HPDE6-E6E7 (cell line): ENCODE results near the gene C6orf62.
"Not testable (repeated sequence)": the region's sequence is repeated elsewhere in the genome, so short reads cannot be mapped to it uniquely, and the experiment has no call there.

Source experiments
- DNase-seq: peaks from one replicate; pipeline ENCODE4 v3.0.0; 2011; ENCODE audit warnings: missing footprints; ENCODE audit errors: extremely low spot score

Gene C6orf62

DNA sequence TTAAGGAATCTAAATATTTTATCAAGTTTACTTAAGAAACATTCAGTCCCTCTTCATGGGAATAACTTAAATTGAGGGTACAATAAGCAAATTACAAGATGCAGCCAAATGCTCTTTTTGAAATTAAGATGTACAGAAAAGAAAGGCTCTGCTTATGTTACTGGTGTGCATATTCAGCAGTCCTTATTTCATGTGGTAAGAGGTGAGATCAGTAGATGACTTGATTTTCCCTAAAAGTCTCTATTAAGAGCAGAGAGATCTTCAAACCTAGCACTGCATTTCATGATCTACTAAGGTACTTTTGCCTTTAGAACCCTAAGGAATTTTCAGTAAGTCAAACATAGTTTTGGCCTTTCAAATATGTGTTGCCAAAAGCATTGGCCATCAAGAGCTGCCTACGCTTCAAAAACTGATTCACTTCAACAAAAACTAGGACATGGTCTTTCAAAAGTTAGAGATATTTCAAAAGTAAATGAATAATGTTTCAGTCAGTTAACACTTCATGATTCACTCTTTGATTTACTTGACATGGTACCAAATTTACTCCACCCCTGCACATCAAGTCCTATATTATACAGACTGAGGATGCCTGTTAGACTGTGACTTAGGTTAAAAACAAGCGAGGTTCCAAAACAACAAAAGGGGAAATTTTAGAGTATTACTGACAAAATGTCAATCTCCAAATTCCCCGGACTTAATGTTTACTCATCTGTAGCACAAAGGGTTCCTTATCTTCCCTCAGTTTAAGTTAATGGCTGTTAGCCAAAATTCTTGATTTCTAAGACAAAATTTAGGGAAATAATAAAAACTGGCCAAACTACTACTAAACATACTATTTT, 19.2 kb downstream of the C6orf62 start:
- no peak for DNase-seq

GRCh38 chr6:24696097-24696496, 22.9 kb downstream of the C6orf62 start:
- DNase-seq, result no peak

GRCh38 chr6:24695635-24696034, 23.3 kb downstream of the C6orf62 start:
- not testable (repeated sequence) for DNase-seq

GRCh38 chr6:24694198-24694597, 24.8 kb downstream of the C6orf62 start:
- no peak for DNase-seq

DNA sequence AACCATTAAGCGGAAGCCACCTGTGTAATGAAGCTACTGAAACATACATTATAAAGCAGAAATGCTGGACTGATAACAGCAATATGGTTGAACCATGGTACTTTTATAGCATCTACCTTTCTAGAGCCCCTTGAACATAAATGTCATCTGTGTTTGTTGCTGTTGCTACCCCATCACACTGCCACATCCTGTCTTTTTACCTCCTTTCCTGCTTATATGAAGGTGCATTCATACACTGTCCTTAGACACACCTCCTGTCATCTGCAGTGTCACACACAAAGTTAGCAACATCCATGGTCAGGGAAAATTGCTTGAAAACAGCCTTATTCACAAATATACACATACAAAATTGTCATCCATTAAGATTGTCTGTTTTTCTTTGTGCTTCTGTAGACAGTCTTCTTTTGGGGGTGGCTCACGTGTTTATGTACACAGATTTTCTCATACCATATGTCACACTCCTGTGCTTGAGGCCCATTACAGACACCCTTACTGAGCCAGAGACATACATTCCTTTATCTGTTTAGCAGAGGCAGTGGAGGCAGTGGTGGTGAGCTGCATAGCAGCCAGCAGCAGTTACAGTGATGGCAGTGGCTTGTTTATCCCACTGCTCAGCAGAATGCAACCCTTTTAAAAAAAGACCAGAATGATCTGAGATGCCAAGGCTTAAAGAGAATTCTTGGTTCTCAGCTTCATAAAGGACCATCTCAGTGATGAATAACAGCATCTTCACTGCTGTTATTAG, 25.9 kb downstream of the C6orf62 start:
- DNase-seq, result no peak

- DNase-seq, result no peak
Measured at GRCh38 chr6:24692415-24692814, 26.5 kb downstream of the C6orf62 start.

DNA sequence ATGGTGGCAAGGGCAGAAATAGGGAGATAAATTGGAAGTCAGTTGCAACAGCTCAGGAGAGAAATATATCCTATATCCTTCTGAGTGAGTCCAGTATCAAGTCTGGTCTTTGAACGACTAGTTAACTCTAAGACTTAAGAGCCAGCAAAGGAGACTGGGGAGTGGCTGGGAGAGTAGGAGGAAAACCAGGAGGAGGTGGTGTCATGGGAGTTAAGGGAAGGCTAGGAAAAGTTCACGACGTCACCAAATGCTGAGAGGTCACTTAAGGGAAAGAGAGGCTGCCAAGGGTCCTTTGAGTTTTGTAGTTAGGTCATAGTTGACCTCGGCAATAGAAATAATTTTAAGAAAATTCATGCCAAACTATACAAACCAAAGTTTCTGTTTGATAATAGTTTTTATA, 27.0 kb downstream of the C6orf62 start:
- no peak for DNase-seq

DNA sequence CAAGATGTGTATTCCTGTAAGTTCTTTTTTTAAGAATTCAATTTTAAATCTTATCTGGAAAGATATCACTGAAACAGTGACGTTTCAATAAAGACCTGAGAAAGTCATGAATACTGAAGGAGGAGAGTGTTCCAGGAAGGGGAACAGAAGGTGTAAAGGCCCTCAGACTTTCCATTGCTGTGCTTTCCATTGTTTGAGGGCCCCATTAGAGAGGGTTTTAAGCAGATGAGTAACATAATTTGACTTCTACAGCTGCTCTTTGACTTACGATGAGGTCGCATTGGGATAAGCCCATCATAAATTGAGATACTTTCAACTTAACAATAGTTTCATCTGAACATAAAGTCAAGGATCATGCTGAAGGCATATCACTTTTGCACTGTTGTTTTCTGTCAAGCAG, 27.4 kb downstream of the C6orf62 start:
- no peak for DNase-seq

DNA sequence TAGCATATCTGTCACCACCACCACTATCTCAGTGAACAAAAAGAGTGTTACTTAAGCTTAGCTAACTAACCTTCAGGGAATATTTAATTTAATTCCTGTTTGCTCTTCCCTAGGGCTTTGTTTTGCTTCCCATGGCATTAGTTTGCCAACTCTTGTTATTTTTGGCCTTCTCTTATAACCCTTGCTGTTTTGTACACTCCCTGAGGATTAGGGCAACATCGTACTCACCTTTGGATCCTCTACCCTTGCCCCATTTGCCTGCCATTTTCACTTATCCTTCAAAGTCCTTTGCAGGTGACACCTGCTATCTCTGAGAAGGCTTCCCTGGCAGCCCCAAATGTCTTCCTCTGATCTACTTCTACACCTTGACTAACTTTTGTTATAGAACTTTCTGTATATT, 28.4 kb downstream of the C6orf62 start:
- DNase-seq, result no peak

- no peak for DNase-seq
Measured at GRCh38 chr6:24689964-24690363, 29.0 kb downstream of the C6orf62 start.

DNA sequence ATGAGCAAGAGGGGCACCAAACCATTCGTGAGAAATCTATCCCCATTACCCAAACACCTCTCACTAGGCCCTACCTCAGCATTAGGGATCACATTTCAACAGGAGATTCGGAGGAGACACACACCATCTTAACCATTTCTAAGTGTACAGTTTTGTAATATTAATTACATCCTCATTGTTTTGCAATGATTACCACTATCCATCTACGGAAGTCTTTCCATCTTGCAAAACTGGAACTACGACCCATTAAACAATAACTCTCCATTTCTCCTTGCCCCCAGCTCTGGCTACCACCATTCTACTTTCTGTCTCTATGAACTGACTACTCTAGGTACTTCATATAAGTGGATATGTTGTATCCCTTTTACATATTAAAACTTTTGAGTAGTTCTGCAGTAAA, 32.0 kb downstream of the C6orf62 start:
- DNase-seq, result no peak

DNA sequence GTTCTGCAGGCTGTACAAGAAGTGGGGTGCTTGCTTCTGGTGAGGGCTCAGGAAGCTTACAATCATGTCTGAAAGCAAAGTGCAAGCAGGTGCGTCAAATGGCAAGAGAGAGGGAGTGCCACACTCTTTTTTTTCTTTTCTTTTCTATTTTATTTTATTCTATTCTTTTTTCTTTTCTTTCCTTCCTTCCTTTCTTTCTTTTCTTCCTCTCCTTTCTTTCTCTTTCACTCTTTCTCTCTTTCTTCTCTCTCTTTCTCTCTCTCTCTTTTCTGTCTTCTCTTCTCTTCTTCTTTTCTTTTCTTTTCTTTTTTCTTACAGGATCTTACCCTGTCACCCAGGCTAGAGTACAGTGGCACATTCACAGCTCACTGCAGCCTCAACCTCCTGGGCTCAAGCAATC, 32.5 kb downstream of the C6orf62 start:
- DNase-seq, result no peak

DNA sequence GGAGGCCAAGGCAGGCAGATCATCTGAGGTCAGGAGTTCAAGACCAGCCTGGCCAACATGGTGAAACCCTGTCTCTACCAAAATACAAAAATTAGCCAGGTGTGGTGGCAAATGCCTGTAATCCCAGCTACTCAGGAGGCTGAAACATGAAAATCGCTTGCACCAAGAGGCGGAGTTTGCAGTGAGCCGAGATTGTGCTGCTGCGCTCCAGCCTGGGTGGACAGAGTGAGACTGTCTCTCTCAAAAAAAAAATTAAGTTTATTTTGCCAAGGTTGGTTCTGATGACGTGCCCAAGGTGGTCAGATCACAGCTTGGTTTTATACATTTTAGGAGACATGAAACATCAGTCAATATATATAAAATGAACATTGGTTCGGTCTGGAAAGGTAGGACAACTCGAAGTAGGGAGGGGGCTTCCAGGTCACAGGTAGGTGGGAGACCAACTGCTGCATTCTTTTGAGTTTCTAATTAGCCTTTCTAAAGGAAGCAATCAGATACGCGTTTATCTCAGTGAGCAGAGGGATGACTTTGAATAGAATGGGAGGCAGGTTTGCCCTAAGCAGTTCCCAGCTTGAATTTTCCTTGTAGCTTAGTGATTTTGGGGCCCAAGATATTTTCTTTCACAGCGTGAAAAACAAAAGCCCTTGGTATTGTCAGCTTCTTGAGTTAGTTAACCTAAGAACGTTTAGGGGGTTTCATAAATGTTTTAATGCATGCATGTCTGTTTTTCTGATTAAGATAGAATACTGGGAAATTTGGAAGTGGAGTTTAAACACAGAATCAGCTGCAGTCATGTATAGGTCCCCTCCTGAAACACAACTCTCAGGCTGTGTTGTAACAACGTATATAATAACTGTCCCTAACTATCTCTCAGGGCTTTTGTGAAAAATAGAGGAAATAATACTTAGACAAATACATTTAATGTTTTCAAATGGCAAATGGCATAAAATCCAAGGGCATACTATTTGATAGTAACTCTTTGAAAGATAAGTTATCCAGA, 35.4 kb downstream of the C6orf62 start:
- DNase-seq, result no peak

GRCh38 chr6:24680582-24680981, 38.4 kb downstream of the C6orf62 start:
- DNase-seq, result no peak

DNA sequence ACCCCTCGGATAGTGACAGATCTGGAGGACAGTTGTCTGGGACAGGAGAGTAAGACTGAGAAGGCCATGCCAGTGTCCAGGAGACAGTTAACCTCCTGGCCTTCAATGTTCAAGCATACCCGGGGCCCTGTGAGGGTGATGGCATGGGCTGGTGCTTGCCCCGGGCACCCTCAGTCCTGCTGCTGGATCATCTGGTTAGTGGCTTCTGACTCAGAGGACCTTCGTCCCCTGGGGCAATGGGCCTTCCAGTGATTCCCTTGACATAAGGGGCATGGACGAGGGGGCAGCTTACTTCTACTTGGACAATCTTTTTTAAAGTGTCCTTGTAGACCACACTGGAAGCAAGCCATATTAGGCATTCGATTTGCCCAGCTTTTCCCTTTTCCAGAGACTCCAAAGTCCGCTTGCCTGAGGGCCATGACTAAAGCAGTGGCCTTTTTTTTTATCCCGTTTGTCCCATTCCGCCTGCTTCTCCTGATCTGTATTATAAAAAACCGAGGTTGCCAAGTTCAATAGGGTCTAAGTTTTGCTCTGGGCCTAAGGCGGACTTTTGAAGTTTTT, 40.1 kb downstream of the C6orf62 start:
- DNase-seq, result not testable (repeated sequence)

- no peak for DNase-seq
Measured at GRCh38 chr6:24673625-24674024, 45.3 kb downstream of the C6orf62 start.

DNA sequence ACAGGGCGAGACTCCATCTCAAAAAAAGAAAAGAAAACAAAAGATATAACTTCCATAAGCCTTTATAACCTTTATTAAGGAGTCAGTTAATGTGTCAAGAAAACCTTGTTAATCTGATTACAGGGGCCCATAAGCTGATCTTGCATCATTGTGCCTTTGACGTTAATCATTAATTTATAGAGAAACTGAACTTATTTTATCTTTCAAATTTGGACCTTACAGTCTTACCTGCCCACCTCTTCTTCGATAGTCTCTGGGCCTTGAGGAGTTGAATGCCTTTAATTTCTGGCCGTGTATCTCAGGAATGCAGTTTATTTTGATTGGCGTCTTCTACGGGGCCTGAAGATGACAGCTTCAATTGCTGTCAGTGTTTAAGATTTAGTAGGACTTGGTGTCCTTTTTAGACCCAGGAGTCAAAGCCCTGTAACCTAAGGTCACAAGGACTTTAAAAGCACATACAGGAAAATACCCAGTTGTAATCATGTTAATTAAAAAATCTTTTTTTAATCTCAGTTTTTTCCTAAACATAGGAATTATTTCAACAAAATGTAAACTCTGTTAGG, 46.3 kb downstream of the C6orf62 start:
- DNase-seq, result no peak

DNA sequence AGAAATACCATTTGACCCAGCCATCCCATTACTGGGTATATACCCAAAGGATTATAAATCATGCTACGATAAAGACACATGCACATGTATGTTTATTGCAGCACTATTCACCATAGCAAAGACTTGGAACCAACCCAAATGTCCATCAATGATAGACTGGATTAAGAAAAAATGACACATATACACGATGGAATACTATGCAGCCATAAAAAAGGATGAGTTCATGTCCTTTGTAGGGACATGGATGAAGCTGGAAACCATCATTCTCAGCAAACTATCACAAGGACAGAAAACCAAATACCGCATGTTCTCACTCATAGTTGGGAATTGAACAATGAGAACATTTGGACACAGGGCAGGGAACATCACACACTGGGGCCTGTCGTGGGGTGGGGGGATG, 47.9 kb downstream of the C6orf62 start:
- DNase-seq, result not testable (repeated sequence)

GRCh38 chr6:24670492-24670891, 48.5 kb downstream of the C6orf62 start:
- not testable (repeated sequence) for DNase-seq

- no peak for DNase-seq
Measured at GRCh38 chr6:24668997-24669361, 50.0 kb downstream of the C6orf62 start.
